ENCODE measurements around the gene EFNA1. TPM values are rescaled to one million over a fixed set of nuclear protein-coding genes. Genes with fewer than 3 reads are reported as not detected.

EFNA1 gene
- total RNA-seq, 1 donor from 2014 or later, result 0.77 TPM

- TF ChIP-seq, protein P1, sequence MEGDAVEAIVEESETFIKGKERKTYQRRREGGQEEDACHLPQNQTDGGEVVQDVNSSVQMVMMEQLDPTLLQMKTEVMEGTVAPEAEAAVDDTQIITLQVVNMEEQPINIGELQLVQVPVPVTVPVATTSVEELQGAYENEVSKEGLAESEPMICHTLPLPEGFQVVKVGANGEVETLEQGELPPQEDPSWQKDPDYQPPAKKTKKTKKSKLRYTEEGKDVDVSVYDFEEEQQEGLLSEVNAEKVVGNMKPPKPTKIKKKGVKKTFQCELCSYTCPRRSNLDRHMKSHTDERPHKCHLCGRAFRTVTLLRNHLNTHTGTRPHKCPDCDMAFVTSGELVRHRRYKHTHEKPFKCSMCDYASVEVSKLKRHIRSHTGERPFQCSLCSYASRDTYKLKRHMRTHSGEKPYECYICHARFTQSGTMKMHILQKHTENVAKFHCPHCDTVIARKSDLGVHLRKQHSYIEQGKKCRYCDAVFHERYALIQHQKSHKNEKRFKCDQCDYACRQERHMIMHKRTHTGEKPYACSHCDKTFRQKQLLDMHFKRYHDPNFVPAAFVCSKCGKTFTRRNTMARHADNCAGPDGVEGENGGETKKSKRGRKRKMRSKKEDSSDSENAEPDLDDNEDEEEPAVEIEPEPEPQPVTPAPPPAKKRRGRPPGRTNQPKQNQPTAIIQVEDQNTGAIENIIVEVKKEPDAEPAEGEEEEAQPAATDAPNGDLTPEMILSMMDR (conservative IDR thresholded peaks at IDR 0.05), result no peak
- Mint-ChIP-seq H3K4me1 (peaks cover 51% of the 10 kb centered on the region), H3K4me3 (peak overlapping the region; percentile 84), H3K36me3 (ENCODE audit: low read depth) (no peaks in the 10 kb centered on the region), H3K9me3 (no peaks in the 10 kb centered on the region), H3K27me3 (ENCODE audit: low read depth) (peaks cover 72% of the 10 kb centered on the region), H3K27ac (ENCODE audit: unreplicated experiment) (no peak overlapping the region)
- peak; percentile 57 for DNase-seq (ENCODE audit: low read depth, low spot score)
These were observed 47.1 kb upstream of the EFNA1 start for GRCh38 chr1:155080312-155081228.

DNA sequence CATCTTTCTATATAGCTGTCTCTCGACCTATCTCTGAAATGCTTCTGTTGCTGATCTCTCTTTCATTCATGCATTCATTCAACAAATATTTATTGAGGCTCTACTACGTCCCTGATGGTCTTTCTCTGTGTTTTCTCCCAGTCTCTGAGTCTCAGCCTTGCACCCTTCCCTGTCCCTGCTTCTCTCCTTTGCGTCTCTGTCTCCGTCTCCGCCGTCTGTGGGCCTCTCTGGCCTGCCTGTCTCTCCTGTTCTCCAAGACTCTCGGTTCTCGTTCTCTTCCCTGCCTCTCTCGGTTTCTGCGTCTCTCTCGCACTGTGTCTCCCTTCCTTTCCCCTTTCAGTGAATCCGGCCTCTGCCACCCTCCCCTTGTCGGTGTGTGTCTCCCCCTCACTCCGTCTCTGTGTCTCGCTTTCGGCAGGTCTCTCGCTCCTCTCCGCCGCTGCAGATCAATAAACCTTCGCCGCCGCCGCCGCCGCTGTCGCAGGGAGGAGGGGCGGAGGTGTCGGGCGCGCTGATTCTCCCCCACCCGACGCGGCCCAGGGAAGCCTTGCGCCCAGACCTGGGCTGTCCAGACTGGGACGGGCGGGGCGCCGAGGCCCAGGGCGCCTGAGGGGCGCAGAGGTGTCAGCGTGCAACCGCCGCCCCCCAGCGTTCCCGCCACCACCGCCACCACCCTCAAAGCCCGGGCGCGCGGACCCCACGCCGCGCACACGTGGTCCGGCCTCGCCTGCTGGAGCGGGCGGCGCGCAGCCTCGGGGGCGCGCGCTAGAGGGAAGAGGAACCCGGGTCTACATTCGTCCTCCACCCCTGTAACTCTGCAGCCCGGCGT lies 46.0 kb upstream of the EFNA1 start:
- H3K27me3 Mint-ChIP-seq (ENCODE audit: low read depth), result peaks cover 68% of the 10 kb centered on the region
- no peaks in the 10 kb centered on the region for H3K9me3 Mint-ChIP-seq
- H3K4me1 Mint-ChIP-seq, result peaks cover 45% of the 10 kb centered on the region
- H3K4me3 Mint-ChIP-seq, result peak overlapping the region; percentile 84
- DNase-seq (ENCODE audit: low read depth, low spot score), result no peak
- H3K27ac Mint-ChIP-seq (ENCODE audit: unreplicated experiment), result no peak overlapping the region
- TF ChIP-seq, protein P1 (conservative IDR thresholded peaks at IDR 0.05), result no peak
- no peaks in the 10 kb centered on the region for H3K36me3 Mint-ChIP-seq (ENCODE audit: low read depth)

DNA sequence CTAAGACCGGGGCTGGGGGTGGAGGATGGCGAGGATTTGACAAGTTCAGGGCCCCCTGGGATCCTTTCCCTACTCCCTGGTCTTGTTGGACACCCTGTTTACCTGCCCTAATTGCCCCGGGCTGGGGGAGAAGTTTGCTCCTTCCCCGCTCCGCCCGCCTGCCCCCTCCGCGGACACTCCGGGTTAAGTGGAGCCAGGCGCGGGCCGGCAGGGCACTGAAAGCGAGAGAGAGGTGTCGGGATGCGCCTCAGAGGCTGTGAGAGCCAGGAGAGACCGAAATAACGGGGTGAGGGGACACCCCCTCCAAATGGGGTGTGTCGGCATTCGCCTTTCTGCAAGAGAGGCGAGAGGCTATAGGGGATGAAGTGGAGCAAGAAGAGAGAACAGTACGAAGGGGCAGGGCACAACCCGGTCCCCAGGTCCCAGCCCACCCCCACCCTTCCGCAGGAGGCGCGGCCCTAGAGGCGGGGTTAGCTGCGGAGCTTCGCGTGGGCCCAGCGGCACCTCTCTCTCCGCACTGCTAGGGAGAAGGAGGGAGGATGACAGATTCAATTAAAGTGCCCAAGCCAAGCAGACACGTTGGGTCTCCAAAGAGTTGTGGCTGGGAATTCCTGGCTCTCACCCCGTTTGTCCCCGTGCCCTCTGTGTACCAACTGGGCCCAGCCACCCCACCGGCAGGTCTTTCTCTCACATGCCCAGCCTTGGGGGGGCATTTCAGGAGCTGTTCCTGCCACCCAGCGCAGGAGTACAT lies 45.2 kb upstream of the EFNA1 start:
- H3K27me3 Mint-ChIP-seq (ENCODE audit: low read depth), result peaks cover 65% of the 10 kb centered on the region
- H3K9me3 Mint-ChIP-seq, result no peaks in the 10 kb centered on the region
- H3K27ac Mint-ChIP-seq (ENCODE audit: unreplicated experiment), result no peak overlapping the region
- TF ChIP-seq, protein P1 (conservative IDR thresholded peaks at IDR 0.05), result no peak
- peaks cover 43% of the 10 kb centered on the region for H3K4me1 Mint-ChIP-seq
- DNase-seq (ENCODE audit: low read depth, low spot score), result no peak
- peak overlapping the region; percentile 69 for H3K4me3 Mint-ChIP-seq
- no peaks in the 10 kb centered on the region for H3K36me3 Mint-ChIP-seq (ENCODE audit: low read depth)

DNA sequence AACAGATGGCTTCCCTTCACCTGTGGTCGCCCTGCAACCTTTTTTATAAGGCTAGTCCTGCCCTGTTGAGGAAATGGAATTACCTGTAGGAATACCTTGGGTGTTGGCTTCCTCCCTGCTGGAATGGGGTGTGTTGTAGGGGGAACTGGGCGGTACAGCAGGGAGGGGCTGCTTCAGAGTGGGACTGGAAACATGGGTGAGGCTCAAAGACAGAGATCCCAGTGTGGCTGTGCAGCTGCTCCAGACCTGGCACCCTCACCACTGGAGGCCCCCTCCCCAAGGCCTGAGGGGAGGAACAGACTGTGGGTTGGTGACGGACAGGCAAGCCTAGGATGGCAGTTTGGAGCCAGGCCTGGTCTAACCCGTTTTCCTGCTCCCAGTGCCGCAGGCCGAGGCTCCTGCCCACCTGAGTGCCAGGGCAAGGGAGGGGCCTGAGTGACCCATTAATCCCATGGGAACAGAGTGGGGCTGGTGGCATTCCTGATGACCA lies 44.6 kb upstream of the EFNA1 start:
- H3K27me3 Mint-ChIP-seq (ENCODE audit: low read depth), result peaks cover 62% of the 10 kb centered on the region
- no peaks in the 10 kb centered on the region for H3K36me3 Mint-ChIP-seq (ENCODE audit: low read depth)
- H3K4me3 Mint-ChIP-seq, result peak overlapping the region; percentile 69
- no peak overlapping the region for H3K27ac Mint-ChIP-seq (ENCODE audit: unreplicated experiment)
- H3K4me1 Mint-ChIP-seq, result peaks cover 43% of the 10 kb centered on the region
- no peak for DNase-seq (ENCODE audit: low read depth, low spot score)
- TF ChIP-seq, protein P1 (conservative IDR thresholded peaks at IDR 0.05), result no peak
- no peaks in the 10 kb centered on the region for H3K9me3 Mint-ChIP-seq
